GM23338 (cell line): ENCODE data around the gene TAS2R41. TPM values are rescaled to one million over a fixed set of nuclear protein-coding genes. Genes with fewer than 3 reads are reported as not detected.

Source experiments
- ATAC-seq: fragments of 200-7000 bp; cut with Tn5 transposase; 3 replicates; pipeline ENCODE4 v1.9.1; 2020
- DNase-seq: peaks from one replicate; pipeline ENCODE4 v3.0.0-alpha.2; 2015; ENCODE audit warnings: low spot score
- H2AFZ ChIP-seq: fragments of 200-600 bp; sonication (generic); 2 replicates; pipeline ENCODE4 v1.8.0; 2016; ENCODE audit warnings: antibody characterized with exemption, mild to moderate bottlenecking, moderate library complexity
- H3F3A ChIP-seq: fragments of 200-600 bp; sonication (generic); replicated peaks from 2 replicates; pipeline ENCODE4 v1.8.0; 2017; ENCODE audit warnings: antibody characterized with exemption, mixed run types, low read depth
- H3K27ac ChIP-seq: fragments of 200-600 bp; sonication (generic); 2 replicates; pipeline ENCODE4 v1.6.1; 2016; ENCODE audit warnings: low read depth
- H3K27me3 ChIP-seq: fragments of 200-600 bp; sonication (generic); 2 replicates; pipeline ENCODE4 v1.8.0; 2016; ENCODE audit warnings: mild to moderate bottlenecking, mixed run types, moderate library complexity; ENCODE audit not compliant: insufficient read depth
- H3K36me3 ChIP-seq: fragments of 200-600 bp; sonication (generic); 2 replicates; pipeline ENCODE4 v1.8.0; 2016; ENCODE audit warnings: mild to moderate bottlenecking; ENCODE audit not compliant: insufficient read depth
- H3K4me1 ChIP-seq: fragments of 200-600 bp; sonication (generic); 2 replicates; pipeline ENCODE4 v1.8.0; 2016; ENCODE audit warnings: mild to moderate bottlenecking, moderate library complexity; ENCODE audit not compliant: insufficient read depth
- H3K4me2 ChIP-seq: fragments of 200-600 bp; sonication (generic); 2 replicates; pipeline ENCODE4 v1.7.1; 2017; ENCODE audit warnings: mixed run types
- H3K4me3 ChIP-seq: fragments of 200-600 bp; sonication (generic); 2 replicates; pipeline ENCODE4 v1.6.1; 2016; ENCODE audit warnings: mixed run types
- H3K79me2 ChIP-seq: fragments of 200-600 bp; sonication (generic); replicated peaks from 2 replicates; pipeline ENCODE4 v1.8.0; 2017; ENCODE audit warnings: mild to moderate bottlenecking; ENCODE audit not compliant: insufficient read depth
- H3K9me2 ChIP-seq: fragments of 200-600 bp; sonication (generic); 2 replicates; pipeline ENCODE4 v1.8.0; 2017; ENCODE audit not compliant: insufficient read depth
- H4K20me1 ChIP-seq: fragments of 200-600 bp; sonication (generic); replicated peaks from 2 replicates; pipeline ENCODE4 v1.8.0; 2017; ENCODE audit warnings: mild to moderate bottlenecking; ENCODE audit not compliant: insufficient read depth
- H3K27ac Mint-ChIP-seq: 2 replicates; pipeline ENCODE4 v1.8.0; 2020; ENCODE audit warnings: inconsistent platforms, mild to moderate bottlenecking, moderate library complexity, mixed read lengths
- H3K27me3 Mint-ChIP-seq: 3 replicates; pipeline ENCODE4 v1.8.0; 2022; ENCODE audit warnings: low read depth, mild to moderate bottlenecking, moderate library complexity, mixed read lengths, inconsistent platforms; ENCODE audit not compliant: insufficient read depth, poor library complexity
- H3K36me3 Mint-ChIP-seq: 3 replicates; pipeline ENCODE4 v1.8.0; 2021; ENCODE audit warnings: low read depth, mild to moderate bottlenecking, inconsistent platforms, moderate library complexity, mixed read lengths
- H3K4me1 Mint-ChIP-seq: 3 replicates; pipeline ENCODE4 v1.8.0; 2020; ENCODE audit warnings: mild to moderate bottlenecking, inconsistent platforms, mixed read lengths
- H3K4me3 Mint-ChIP-seq: 3 replicates; pipeline ENCODE4 v1.8.0; 2021; ENCODE audit warnings: moderate library complexity, mild to moderate bottlenecking, inconsistent platforms, mixed read lengths
- H3K9me3 Mint-ChIP-seq: 3 replicates; pipeline ENCODE4 v1.8.0; 2020; ENCODE audit warnings: moderate library complexity, mild to moderate bottlenecking, inconsistent platforms, mixed read lengths
- CREB1 ChIP-seq: fragments of 250-450 bp; sonication (Bioruptor Pico); IDR thresholded peaks from 2 replicates; pipeline ENCODE4 v1.5.0; 2020; ENCODE audit warnings: low read depth, mild to moderate bottlenecking, moderate library complexity
- CTCF ChIP-seq, 2 experiments: fragments of 200-600 bp in 1 of 2; sonication (generic) in 1 of 2; conservative IDR thresholded peaks; 2 replicates each; pipeline versions ENCODE4 v1.5.1 to v1.6.1; 2016 to 2017; ENCODE audit warnings: antibody characterized with exemption in 2 of 2, low read depth in 2 of 2, mild to moderate bottlenecking in 2 of 2, moderate library complexity in 1 of 2
- ETS1 ChIP-seq: IDR thresholded peaks from 2 replicates; pipeline ENCODE4 v1.6.1; 2016; ENCODE audit warnings: antibody characterized with exemption
- EZH2 ChIP-seq: fragments of 200-600 bp; sonication (generic); IDR thresholded peaks from one replicate; pipeline ENCODE4 v1.8.0; 2017; ENCODE audit warnings: antibody characterized with exemption, mild to moderate bottlenecking, low read depth; ENCODE audit not compliant: unreplicated experiment
- POLR2AphosphoS5 ChIP-seq: IDR thresholded peaks from 2 replicates; pipeline ENCODE4 v1.6.1; 2016; ENCODE audit warnings: antibody characterized with exemption, low read depth
- REST ChIP-seq: IDR thresholded peaks from one replicate; pipeline ENCODE4 v1.6.1; 2018; ENCODE audit warnings: antibody characterized with exemption; ENCODE audit not compliant: unreplicated experiment
- ZNF114 ChIP-seq: fragments of 250-450 bp; sonication (Bioruptor Pico); IDR thresholded peaks from 2 replicates; pipeline ENCODE4 v1.5.0; 2020; ENCODE audit warnings: mild to moderate bottlenecking, moderate library complexity
- ZNF331 ChIP-seq: fragments of 250-450 bp; sonication (Bioruptor Pico); IDR thresholded peaks from 2 replicates; pipeline ENCODE4 v1.5.0; 2020; ENCODE audit warnings: low read depth, mild to moderate bottlenecking, moderate library complexity
- polyA plus RNA-seq: library from polyadenylated mRNA; unstranded; fragments of >200 nt; fragmentation: Nextera tagmentation; extraction: Ambion mirVana; gene quantifications from 2 replicates; pipeline ENCODE4 v1.2.1, GENCODE V29; 2016
- total RNA-seq: library from RNA; depleted of rRNA; stranded (reverse); fragments of >200 nt; shearing (Covaris generic); gene quantifications from 2 replicates; pipeline ENCODE4 v1.2.3, GENCODE V29; 2014

The TAS2R41 gene
- total and polyA plus RNA-seq, 2 experiments from 2014 or later: 1.2 TPM; not detected in 1

GRCh38 chr7:143458681-143459080 lies 19.0 kb upstream of the TAS2R41 start:
- Histone ChIP-seq H3F3A (no peaks in the 10 kb centered on the region), H3K27me3 (no peaks in the 10 kb centered on the region), H3K4me1 (no peaks in the 10 kb centered on the region; the same call in 1 of the 2 replicates), H2AFZ (no peak overlapping the region), H3K36me3 (0 out of 2 replicates have a peak, but pooled peaks cover 6% of the 10 kb centered on the region), H3K4me2 (no peak overlapping the region), H3K27ac (no peak overlapping the region), H3K9me2 (no peaks in the 10 kb centered on the region), H3K79me2 (no peaks in the 10 kb centered on the region), H3K4me3 (no peak overlapping the region), H4K20me1 (no peaks in the 10 kb centered on the region)
- DNase-seq (no peak), ATAC-seq (no peak)
- Mint-ChIP-seq H3K4me1 (peaks cover 5% of the 10 kb centered on the region; the same call in 2 of the 3 replicates), H3K9me3 (peaks cover 17% of the 10 kb centered on the region), H3K36me3 (peaks cover 5% of the 10 kb centered on the region; the same call in 2 of the 3 replicates), H3K4me3 (no peak overlapping the region), H3K27ac (no peak overlapping the region), H3K27me3 (no peaks in the 10 kb centered on the region)
- no peak for TF ChIP-seq CTCF (conservative IDR thresholded peaks at IDR 0.05; ENCODE audit: low read depth in 2 of 2)

- Mint-ChIP-seq H3K4me1 (peaks cover 5% of the 10 kb centered on the region; the same call in 2 of the 3 replicates), H3K36me3 (peaks cover 5% of the 10 kb centered on the region; the same call in 2 of the 3 replicates), H3K4me3 (no peak overlapping the region), H3K27ac (no peak overlapping the region), H3K27me3 (no peaks in the 10 kb centered on the region), H3K9me3 (peaks cover 17% of the 10 kb centered on the region)
- H3F3A ChIP-seq: no peaks in the 10 kb centered on the region
- no peaks in the 10 kb centered on the region for H3K79me2 ChIP-seq
- no peaks in the 10 kb centered on the region for H3K9me2 ChIP-seq
- H3K4me3 ChIP-seq: no peak overlapping the region
- no peak for ATAC-seq
- H3K4me1 ChIP-seq: no peaks in the 10 kb centered on the region; the same call in 1 of the 2 replicates
- no peak for DNase-seq
- 0 out of 2 replicates have a peak, but pooled peaks cover 6% of the 10 kb centered on the region for H3K36me3 ChIP-seq
- no peak overlapping the region for H3K4me2 ChIP-seq
- H3K27me3 ChIP-seq: no peaks in the 10 kb centered on the region
- no peak overlapping the region for H3K27ac ChIP-seq
- H4K20me1 ChIP-seq: no peaks in the 10 kb centered on the region
- H2AFZ ChIP-seq: no peak overlapping the region
- TF ChIP-seq CTCF (conservative IDR thresholded peaks at IDR 0.05; ENCODE audit: low read depth in 2 of 2) (no peak), EZH2 (no peak), REST (no peak), ZNF114 (CRISPR knock-in tag) (no peak), CREB1 (CRISPR knock-in tag) (no peak), ETS1 (no peak), ZNF331 (CRISPR knock-in tag) (no peak), POLR2AphosphoS5 (no peak)
Measured at GRCh38 chr7:143459359-143459758, 18.3 kb upstream of the TAS2R41 start.
